GM18508 (cell line): Measurements from ENCODE around the gene C16orf96.

Experiments used
- ATAC-seq: cut with Tn5 transposase; IDR thresholded peaks from one replicate; pipeline ENCODE4 v1.9.1; 2021; ENCODE audit warnings: moderate number of reproducible peaks; ENCODE audit not compliant: insufficient read depth, unreplicated experiment

Gene C16orf96

GRCh38 chr16:4613636-4614570 is 57.8 kb downstream of the C16orf96 start:
- ATAC-seq, result no peak

DNA sequence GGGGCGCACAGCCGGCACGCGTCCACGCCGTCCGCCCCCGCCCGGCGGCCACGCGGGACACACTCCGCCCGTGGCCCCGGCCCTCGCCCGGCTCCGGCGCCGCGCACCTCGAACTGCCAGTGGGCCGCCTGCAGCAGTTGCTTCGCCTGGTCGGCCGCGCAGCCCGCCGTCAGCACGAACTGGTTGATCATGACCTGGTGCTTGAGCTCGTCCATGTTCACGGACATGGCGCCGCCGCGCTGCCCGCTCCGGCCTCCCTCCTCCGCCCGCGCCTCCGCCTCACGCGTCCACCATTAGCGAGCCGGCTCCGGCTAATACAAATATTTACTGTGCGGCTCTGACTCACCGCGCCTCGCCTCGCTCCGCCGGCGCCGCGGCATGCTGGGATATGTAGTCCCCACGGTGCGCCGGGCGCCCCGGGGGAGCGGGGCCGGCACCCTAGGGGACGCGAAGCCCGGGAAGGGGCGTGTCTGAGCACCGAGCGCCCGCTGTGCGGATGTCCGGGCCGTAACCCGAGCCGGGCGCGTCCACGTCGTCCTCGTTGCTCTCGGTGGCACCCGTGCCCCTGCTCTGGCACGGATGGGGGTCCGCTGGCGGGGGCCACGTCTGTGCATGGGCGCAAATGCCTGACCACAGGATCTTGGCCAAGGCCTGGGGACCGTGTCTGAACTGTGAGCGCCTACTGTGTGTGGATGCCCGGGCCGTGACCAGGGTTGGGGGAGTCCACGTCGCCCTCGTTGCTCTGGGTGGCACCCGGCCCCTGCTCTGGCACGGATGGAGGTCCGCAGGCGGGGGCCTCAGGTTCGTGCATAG is 58.6 kb downstream of the C16orf96 start, which contains the start of gene UBALD1:
Gene UBALD1, minus strand, starts transcription at position 318 of the 813 bp plus-strand sequence. Its CDS starts 91 bp downstream, at position 227.
- ATAC-seq, result no peak

GRCh38 chr16:4615384-4616046 is 59.4 kb downstream of the C16orf96 start:
- no peak for ATAC-seq

DNA sequence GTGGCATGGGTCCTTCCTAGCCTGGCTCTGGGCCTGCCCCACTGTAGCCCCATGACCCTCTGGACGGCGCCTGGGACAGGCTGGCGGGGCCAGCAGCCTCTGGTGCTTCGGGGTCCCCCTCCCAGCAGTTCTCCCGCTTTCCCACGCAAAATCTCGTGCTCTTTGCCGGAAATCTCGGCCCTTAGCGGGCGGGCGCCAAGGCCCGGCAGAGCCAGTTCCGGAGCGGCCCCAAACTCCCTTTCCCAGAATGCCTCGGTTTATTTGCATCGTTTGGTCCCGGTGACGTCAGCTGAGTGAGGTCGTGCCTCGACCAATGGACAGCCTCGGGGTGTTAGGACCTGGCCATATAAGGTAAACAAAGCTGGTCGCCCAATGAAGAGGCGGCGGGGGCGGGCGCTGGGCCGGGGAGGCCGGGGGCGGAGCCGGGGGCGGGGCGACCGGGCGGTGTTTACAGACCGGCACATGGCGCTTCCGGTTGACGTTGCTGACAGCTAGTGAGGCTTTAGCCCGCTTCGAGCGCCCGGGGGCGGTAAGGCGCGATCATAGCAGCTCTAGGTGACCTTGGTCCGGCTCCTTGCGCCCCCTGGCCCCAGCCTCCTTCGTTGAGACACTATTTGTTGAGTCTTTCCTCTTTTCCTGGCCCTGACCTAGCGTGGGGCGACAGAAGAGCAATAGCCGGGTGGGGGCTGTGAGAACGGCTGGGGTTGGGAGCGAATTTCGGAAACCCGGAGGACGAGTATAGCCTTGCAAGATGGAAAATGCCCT is 60.1 kb downstream of the C16orf96 start:
- peak; percentile 73 for ATAC-seq

GRCh38 chr16:4617880-4618279 is 61.7 kb downstream of the C16orf96 start:
- ATAC-seq, result no peak

DNA sequence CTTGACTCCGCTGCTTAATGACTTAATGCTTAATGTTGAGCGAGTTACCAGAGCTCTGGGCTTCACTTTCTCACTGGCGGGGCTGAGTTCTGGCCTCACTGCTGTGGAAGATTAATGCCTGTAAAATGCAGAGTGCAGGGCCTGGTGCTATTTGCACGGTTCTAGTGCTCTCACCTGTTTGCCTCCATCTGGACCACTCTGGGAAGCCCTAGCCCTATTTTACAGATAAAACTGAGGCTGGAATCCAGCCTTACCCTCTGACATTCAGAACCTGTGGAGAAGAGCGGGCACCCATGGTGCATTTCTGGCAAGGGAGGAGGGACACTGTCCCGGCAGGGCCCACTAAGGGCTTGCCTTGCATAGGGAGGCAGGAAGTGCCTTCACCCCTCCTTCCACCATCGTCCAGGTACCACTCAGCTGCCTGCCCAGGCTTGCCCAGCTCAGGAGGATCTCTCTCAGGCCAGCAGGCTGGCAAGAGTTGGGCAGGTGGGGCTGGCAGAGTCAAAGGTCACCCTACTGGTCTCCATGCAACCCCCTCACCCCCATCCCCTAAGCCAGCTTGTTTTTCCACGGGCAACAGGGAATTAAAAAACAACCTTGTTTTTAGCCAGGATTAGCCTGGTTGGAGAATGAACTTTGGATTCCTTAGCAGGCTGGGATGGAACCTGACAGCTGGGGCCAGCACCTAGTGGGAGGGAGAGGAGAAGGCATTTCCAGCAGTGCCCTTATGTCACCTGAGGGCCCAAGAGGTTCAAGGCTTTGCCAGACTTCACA is 62.7 kb downstream of the C16orf96 start:
- no peak for ATAC-seq

- no peak for ATAC-seq
These were observed 67.5 kb downstream of the C16orf96 start for GRCh38 chr16:4623593-4623992.

DNA sequence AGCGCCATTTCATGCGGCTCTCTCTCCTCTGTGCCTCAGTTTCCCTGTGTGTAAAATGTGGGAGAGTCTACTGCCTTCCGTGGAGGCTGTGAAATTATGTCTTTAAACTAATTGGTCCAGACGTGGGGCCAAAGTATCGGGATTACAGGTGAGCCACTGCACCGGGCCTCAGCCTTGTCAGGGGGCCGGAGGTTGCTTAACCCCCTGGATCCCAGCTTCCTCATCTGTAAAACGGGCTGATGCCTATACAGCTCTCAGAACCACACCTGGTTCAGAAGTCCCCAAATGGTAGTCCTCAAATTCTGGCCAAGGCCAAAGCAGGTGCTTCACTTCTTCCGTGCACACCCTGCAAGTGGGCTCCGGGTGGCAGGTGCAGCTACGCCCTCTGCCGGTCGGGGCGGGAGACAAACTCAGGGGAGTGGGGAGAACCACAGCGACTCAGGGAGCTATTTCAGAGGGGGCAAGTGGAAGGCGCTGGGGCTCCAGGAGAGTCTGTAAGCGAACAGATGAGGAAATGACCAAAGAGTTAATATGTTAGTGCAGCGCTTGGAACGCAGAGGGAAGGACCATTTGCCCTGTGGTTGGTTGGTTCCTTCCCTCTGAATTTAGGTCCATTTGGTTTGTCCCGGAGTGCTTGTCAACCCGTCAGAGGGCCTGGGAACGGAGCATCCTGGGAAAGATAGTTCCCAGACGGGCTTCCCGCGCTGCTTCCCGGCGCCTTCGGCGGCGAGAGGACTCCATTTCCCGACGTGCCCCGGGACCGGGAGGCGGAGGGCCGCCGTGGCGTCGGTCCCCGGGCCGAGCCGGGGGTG is 68.1 kb downstream of the C16orf96 start, which contains the start of gene MGRN1:
Gene MGRN1, plus strand, starts transcription at position 812 of the 812 bp plus-strand sequence. CDS start 135 bp downstream, outside the sequence.
- peak; percentile 42 for ATAC-seq

GRCh38 chr16:4624827-4625559 is 68.9 kb downstream of the C16orf96 start:
- peak; percentile 29 for ATAC-seq

GRCh38 chr16:4625560-4626159 is 69.5 kb downstream of the C16orf96 start:
- peak; percentile 3 for ATAC-seq

- ATAC-seq, result no peak
These were observed 70.3 kb downstream of the C16orf96 start for GRCh38 chr16:4626396-4626795.

DNA sequence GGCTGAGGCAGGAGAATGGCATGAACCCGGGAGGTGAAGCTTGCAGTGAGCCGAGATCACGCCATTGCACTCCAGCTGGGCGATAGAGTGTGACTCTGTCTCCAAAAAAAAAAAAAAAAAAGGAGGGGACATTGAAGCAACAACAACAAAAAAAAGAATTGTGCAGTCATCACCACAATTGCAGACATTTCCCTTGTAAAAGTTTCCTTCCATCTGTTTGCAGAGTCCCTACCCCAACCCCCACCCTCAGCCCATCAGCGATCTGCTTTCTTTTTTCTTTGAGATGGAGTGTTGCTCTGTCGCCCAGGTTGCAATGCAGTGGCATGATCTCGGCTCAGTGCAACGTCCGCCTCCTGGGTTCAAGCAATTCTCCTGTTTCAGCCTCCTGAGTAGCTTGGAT is 72.1 kb downstream of the C16orf96 start:
- ATAC-seq, result no peak

GRCh38 chr16:4631444-4631843 is 75.3 kb downstream of the C16orf96 start:
- ATAC-seq, result no peak

GRCh38 chr16:4633910-4634635 is 77.9 kb downstream of the C16orf96 start:
- no peak for ATAC-seq

DNA sequence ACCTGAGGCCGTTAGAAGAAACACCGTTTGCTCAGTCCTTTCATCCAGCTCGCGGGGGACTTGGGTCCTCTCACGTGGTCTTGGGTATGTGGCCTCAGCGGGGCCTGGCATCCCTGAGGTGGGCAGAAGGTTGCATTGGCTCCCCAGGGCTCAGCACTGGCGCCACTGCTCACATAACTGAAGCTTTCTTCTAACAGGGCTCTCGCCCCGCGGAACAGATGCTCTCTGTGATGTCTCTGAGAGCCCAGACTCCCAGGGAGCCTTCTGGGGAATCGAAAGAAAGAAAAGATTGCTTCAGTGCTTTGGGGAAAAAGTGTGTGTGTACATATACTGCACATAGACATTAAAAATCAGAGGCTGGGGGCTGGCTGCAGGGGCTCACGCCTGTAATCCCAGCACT is 78.6 kb downstream of the C16orf96 start:
- ATAC-seq, result no peak

DNA sequence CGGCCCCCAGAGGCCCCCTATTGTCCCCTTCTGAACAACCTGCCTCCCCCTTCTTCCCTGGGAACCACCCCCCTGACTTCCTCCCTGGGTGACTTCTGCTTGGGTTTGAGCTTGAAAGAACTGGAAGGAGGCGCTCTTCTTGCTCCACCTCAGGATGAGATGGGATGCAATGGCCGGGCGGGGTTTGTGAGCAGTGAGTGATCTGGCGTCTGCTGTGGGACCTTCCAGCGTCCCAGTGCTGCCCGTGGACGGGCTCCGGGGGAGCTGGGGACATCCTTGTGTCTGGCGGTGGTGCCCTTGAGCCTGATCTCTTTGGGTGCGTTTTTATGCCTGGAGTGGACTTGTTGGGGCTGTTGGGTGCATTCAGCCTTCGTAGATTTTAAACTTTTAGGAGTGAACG is 80.1 kb downstream of the C16orf96 start:
- ATAC-seq, result no peak
